EL (cell line): ENCODE data around the gene QDPR.
A peak's percentile ranks its signal among the peaks of the same experiment; 100 is the strongest.

Experiments used
- DNase-seq: peaks from one replicate; pipeline ENCODE4 v3.0.0-alpha.2; 2016

QDPR gene

DNA sequence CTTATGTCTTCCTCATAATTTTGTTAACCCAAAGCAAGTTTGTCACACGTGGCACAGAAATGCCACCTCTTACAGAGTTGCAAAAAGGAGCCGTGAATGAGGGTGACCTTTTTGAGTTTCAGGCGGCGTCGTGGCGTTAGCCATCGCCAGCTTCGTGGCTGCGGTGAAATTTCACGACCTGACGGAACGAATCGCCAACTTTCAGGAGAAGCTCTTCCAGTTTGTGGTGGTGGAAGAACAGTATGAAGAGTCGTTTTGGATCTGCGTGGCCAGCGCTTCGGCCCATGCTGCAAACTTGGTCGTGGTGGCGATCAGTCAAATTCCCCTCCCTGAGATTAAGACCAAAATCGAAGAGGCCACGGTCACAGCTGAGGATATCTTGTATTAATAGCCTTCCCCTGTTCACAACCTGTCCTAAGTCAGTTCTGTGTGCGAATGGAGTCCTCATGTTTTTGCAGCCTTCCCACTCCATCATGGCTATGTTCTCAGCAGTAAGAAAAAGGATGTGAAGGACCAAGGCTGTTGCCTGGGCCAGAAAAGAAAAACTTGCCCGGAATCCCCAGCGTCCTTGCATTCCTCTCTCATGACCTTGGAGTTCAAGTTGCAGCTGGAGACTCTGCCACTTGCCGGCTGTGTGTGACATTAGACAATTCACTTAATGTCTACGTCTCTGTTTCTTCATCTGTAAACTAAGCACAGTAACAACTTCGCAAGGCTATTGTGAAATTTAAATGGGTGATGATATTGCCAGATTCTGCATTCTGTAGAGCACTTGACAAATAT, 15.0 kb upstream of the QDPR start:
- no peak for DNase-seq

- no peak for DNase-seq
Observed at GRCh38 chr4:17523662-17524061, 11.8 kb upstream of the QDPR start.

DNA sequence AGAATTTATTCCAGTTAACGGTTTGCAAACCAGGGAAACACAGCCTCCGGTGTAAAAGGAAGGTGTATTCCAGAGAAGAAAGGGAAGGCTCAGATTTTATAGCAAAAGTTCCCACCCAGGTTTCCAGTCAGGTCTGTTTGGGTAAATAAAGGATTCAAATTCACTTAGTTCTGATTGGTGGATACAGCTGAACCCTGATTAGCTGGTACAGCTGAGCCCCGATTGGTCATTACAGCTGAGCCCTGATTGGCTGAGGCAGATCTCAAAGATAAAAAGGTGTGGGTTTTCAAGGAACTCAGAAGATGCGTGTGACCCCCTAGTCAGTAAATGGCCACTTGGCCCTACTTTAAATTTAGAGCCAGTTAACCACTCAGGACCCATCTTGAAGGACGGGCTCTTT, 9.7 kb upstream of the QDPR start:
- DNase-seq: no peak

DNA sequence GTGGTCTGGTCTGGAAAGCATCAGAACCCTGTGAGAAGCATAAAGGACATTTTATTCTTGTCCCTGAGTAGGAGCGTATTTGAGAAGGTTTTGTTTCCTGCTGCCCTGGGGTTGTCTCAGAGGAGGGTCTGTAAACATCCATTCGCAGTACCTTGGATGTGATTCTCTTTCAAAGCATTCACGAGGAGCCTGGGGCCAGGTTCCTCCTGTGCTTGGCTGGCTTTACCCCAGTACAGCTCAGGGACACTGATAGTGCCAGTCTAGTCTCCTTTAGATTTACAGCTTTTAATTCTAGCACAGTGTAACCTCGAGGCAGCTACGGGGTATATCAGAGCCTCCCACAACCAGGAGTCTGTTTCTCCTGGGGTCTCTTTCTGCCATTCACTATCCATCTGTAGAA, 5.8 kb upstream of the QDPR start:
- no peak for DNase-seq

DNA sequence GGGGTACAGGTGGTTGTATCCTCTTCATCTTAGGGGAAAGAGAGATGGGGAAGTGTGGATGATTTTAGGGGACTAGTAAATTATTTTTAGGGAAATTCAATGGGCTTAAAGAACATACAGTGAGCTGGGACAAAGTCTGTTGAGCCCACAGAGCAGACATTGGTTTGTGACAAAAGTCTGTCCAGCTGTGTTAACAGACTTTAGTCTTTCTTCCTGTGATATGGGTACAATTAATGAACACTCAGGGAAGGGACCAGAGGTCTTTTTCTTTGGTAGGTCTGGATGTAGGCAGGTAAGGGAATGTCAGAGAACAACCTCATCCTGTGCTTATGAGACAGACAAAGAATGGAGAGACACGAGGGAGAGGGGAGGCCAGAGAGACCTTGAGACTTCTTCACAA, 5.1 kb upstream of the QDPR start:
- DNase-seq: no peak

DNA sequence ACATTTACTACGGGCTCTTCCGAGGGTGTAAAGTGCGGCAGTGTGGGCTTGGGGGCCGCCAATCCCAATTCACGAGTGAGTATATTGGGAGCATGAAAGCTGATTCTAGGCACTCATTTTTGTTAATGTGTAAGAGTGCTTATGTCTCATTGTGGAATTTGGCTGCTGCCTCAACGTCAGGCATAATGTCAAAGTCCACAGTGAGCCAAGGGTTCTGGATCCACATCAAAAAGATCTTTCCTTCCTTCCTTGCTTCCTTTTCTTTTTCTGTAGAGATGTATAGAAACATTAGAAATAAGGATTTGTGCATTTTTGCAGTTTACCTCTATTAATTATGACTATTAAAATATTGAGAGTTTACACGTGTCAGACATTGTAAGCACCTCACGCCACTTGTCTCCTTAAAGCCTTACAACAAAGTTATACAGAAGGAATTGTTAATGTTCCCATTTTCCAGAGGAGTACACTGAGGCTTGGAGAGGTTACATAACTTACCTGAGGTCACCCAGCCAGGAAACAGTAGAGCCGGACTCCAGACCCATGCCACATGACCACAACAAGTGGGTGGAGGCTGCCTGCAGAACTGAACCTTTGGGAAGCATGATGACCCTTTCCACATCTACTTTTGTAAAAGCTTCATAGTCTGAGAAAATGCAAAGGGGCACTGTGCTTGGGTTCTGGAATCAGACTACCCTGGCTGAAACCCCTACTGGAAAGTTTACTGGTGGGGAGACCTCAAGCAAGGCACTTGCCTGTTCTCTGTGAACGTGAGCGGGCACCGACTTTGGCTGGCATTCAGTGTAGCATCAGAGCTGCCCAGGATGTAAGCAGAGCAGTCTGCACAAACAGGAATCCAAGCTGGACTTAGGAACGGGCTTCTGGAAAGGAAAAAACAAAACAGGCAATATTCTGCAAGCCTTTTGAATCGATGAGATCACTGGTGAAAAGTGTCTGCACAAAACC, 3.8 kb upstream of the QDPR start:
- no peak for DNase-seq

GRCh38 chr4:17514865-17515264, 3.0 kb upstream of the QDPR start, which contains the start of gene CLRN2:
Gene CLRN2 (plus strand): TSS chr4:17515165. CDS start chr4:17515267, 102 bp downstream.
- DNase-seq: no peak

GRCh38 chr4:17512973-17513665, 1.2 kb upstream of the QDPR start:
- no peak for DNase-seq

GRCh38 chr4:17511509-17511949, 361 bp downstream of the QDPR start:
- DNase-seq: peak; percentile 62

GRCh38 chr4:17511051-17511450, 839 bp downstream of the QDPR start:
- DNase-seq: peak; percentile 26

GRCh38 chr4:17510582-17510981, 1.3 kb downstream of the QDPR start:
- no peak for DNase-seq

- DNase-seq: no peak
Observed at GRCh38 chr4:17504081-17504480, 7.8 kb downstream of the QDPR start.

GRCh38 chr4:17502756-17503155, 9.1 kb downstream of the QDPR start:
- DNase-seq: peak; percentile 14

- DNase-seq: no peak
Observed at GRCh38 chr4:17500574-17500973, 11.3 kb downstream of the QDPR start.

GRCh38 chr4:17497890-17498523, 13.9 kb downstream of the QDPR start:
- DNase-seq: no peak

DNA sequence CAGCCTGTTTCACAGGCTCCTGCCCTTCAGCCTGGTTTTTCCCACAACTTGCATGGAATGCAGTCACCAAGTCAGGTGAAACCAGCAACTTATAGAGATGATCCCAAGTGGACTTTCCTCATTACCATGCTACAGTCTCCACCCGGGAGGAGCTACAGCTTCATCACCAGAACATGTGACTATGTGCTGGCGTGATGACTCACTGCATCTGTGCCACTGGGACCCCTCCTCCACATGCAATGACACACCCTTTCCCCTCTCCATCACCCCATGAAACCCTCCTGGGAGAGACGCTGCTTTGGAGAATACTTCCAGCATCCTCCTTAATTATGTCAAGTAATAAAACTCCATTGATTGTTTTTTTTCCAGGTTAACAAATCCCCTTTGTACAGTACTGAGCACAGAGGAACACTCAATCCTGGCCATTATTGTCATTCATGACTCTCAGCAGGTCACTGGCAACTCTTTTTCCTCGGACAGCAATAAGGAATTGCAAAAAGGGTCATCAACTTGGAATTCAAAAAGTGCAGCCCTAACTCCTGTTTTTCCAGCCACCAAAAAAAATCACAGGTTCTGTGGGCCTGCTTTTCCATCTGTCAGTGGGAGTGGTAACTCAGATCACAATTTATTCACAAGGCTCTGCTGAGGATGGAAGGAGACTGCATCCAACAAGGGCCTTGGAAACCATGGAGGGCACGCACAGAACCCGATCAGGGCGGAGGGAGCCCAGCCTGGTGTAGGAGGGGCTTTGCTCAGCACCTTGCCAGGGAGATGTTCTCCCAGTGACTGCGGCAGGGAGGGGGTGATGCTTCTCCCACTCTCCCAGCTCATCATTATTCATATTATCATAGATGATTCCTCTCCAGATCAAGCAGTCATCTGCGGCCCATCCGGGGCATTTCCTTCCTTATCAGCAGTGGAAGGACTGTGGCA, 17.4 kb downstream of the QDPR start:
- peak; percentile 84 for DNase-seq

DNA sequence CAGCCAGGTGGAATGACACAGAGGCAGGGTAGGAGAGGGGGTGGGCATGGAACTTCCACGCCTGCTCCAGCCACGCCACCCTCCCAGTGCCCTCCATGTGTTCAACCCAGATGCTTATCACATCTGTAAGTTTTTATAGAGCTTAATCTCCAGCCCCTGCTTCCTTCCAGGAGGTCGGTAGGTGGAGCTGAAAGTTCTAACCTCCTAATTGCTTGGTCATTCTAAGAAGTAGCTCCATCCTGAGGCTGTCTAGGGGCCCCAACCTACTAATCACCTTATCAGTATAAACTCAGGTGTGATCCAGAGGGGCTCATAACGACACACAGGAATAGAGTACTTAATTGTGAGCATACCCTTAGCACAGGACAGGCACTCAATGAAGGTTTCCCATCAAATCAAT, 18.3 kb downstream of the QDPR start:
- no peak for DNase-seq

- DNase-seq: no peak
Observed at GRCh38 chr4:17492876-17493275, 19.0 kb downstream of the QDPR start.

DNA sequence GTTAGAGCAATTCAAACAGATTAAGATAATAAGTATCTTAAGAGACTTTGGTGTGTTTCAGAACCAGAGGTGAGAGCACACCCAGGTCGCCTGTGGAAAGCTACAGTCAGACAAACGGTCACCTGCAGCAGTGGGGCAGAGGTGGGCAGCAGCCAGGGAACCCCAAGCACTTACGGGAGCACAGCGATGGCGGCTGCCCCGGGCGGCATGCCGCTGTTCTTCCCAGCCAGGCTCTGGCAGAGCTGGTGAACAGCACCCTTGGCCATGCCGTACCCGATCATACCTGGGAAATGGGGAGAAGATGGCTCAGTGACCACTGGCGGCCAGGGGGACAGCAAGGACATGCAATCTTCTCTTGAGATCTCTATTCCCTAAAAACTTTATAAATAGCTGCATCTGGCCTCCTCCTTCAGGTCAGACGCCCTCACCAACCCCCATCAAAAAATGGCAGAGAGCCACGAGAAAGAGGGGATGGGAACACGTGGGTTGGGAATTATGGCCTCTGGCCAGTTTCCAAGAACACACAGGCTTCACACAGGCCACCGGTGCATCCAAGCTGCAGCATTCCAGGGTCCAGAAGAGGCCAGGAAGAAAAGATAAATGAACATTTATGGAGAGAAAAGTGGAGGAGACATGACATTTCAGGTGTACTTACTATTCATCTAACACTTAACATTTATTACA, 19.7 kb downstream of the QDPR start:
- no peak for DNase-seq

GRCh38 chr4:17491196-17491595, 20.7 kb downstream of the QDPR start:
- no peak for DNase-seq

DNA sequence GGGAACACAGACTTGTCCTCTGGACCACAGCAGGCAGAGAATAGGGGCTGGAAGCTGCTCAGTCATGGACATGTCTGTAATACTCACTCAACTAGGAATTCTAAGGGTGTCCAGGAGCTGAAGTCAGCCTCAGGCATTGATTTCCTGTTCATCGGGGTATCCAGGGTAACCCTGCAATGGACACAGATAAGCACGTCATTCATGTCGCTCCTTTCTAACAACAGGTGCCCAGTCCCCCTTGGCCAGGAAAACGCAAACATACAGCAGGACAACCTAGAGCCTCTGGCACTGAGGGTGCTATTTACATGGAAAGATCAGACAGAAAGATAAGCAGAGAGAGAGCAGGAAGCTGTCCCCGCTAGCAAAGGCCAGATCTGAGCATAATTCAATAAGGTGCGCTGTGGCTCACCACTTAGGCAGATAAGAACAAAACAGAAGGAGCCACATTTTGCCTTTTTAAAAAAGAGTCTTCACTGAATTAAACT, 21.3 kb downstream of the QDPR start:
- no peak for DNase-seq
